ENCODE measurements around the gene WDR62.

- TF ChIP-seq CTCF (IDR thresholded peaks at IDR 0.05; ENCODE audit: low read depth, low read length) = no peak
- no peak for TF ChIP-seq EZH2phosphoT487 (IDR thresholded peaks at IDR 0.05; ENCODE audit: low read depth)
These were observed 42.3 kb downstream of the WDR62 start for GRCh38 chr19:36097036-36097435.
